IMR-90 (cell line): ENCODE results near the gene ENO4. TPM values are rescaled to one million over a fixed set of nuclear protein-coding genes. Genes with fewer than 3 reads are reported as not detected.

Source experiments
- ATAC-seq: fragments of 200-7000 bp; cut with Tn5 transposase; 2 replicates; pipeline ENCODE4 v1.9.1; 2020; ENCODE audit warnings: low read depth, mild to moderate bottlenecking, moderate library complexity
- BruUV-seq: library from RNA; stranded (reverse); fragments of 400-500 nt; replicated peaks from 2 replicates; lab custom pipeline; 2021; lab: Mats Ljungman, UMichigan
- CTCF ChIA-PET: fragments of 300-600 bp; formaldehyde crosslinking; extraction: SDS; loops from one replicate; lab custom pipeline; 2021; ENCODE audit warnings: antibody characterized with exemption; lab: Yijun Ruan, JAX
- POLR2A ChIA-PET: fragments of 300-600 bp; sonication (Branson Sonifier 250); formaldehyde crosslinking; loops from one replicate; lab custom pipeline; 2022; ENCODE audit warnings: antibody characterized with exemption; ENCODE audit not compliant: unreplicated experiment; lab: Charles Lee
- DNase-seq: peaks from one replicate; pipeline ENCODE4 v3.0.0; 2013
- H2AFZ ChIP-seq: replicated peaks from 2 replicates; pipeline ENCODE3; 2013; ENCODE audit warnings: low read length, mild to moderate bottlenecking; ENCODE audit not compliant: poor library complexity
- H2AK5ac ChIP-seq: 2 replicates; pipeline ENCODE4 v1.6.1; 2013; ENCODE audit warnings: low read depth, low read length, inconsistent platforms
- H2AK9ac ChIP-seq: replicated peaks from 2 replicates; pipeline ENCODE3; 2013; ENCODE audit warnings: mild to moderate bottlenecking, low read depth, low read length, moderate library complexity; ENCODE audit not compliant: poor library complexity
- H2BK120ac ChIP-seq: 2 replicates; pipeline ENCODE4 v1.6.1; 2013; ENCODE audit warnings: low read depth, low read length, inconsistent platforms
- H2BK15ac ChIP-seq: 3 replicates; pipeline ENCODE4 v1.6.1; 2013; ENCODE audit warnings: low read depth, low read length, inconsistent platforms
- H2BK20ac ChIP-seq: 2 replicates; pipeline ENCODE4 v1.6.1; 2013; ENCODE audit warnings: low read depth, mild to moderate bottlenecking, inconsistent platforms, low read length, moderate library complexity
- H2BK5ac ChIP-seq: 2 replicates; pipeline ENCODE4 v1.6.1; 2013; ENCODE audit warnings: mild to moderate bottlenecking, low read depth, low read length, inconsistent platforms; ENCODE audit not compliant: poor library complexity, severe bottlenecking
- H3K14ac ChIP-seq: replicated peaks from 2 replicates; pipeline ENCODE4 v1.6.1; 2013; ENCODE audit warnings: low read depth, low read length, inconsistent platforms
- H3K18ac ChIP-seq: 2 replicates; pipeline ENCODE4 v1.6.1; 2013; ENCODE audit warnings: low read depth, low read length, control low read depth
- H3K23ac ChIP-seq: 2 replicates; pipeline ENCODE4 v1.6.1; 2013; ENCODE audit warnings: low read depth, low read length, inconsistent platforms
- H3K27ac ChIP-seq: 2 replicates; pipeline ENCODE4 v1.5.1; 2013; ENCODE audit warnings: mild to moderate bottlenecking, control low read depth, low read length; ENCODE audit not compliant: insufficient read depth
- H3K27me3 ChIP-seq: 2 replicates; pipeline ENCODE4 v1.6.1; 2013; ENCODE audit warnings: low read length; ENCODE audit not compliant: control insufficient read depth, insufficient read depth
- H3K36me3 ChIP-seq: 2 replicates; pipeline ENCODE4 v1.6.1; 2013; ENCODE audit warnings: low read length, mixed read lengths; ENCODE audit not compliant: control insufficient read depth, insufficient read depth
- H3K4ac ChIP-seq: 2 replicates; pipeline ENCODE4 v1.6.1; 2013; ENCODE audit warnings: low read depth, low read length, inconsistent platforms
- H3K4me1 ChIP-seq: 2 replicates; pipeline ENCODE4 v1.6.1; 2013; ENCODE audit warnings: low read length, mixed read lengths; ENCODE audit not compliant: control insufficient read depth, insufficient read depth
- H3K4me2 ChIP-seq: 2 replicates; pipeline ENCODE4 v1.6.1; 2013; ENCODE audit warnings: low read depth, mild to moderate bottlenecking, control low read depth, low read length, moderate library complexity
- H3K4me3 ChIP-seq: 2 replicates; pipeline ENCODE4 v1.5.1; 2013; ENCODE audit warnings: low read depth, mild to moderate bottlenecking, control low read depth, low read length, moderate library complexity; ENCODE audit not compliant: insufficient read depth
- H3K56ac ChIP-seq: 2 replicates; pipeline ENCODE4 v1.6.1; 2013; ENCODE audit warnings: low read length, inconsistent platforms; ENCODE audit not compliant: insufficient read depth; ENCODE audit errors: extremely low read depth
- H3K79me1 ChIP-seq, 2 experiments: 2 replicates each; pipeline ENCODE4 v1.6.1; 2013; ENCODE audit warnings: low read length in 2 of 2, inconsistent platforms in 1 of 2, low read depth in 1 of 2
- H3K9ac ChIP-seq: 2 replicates; pipeline ENCODE4 v1.6.1; 2013; ENCODE audit warnings: low read depth, low read length, control low read depth
- H3K9me1 ChIP-seq: 2 replicates; pipeline ENCODE4 v1.6.1; 2013; ENCODE audit warnings: low read length, inconsistent platforms; ENCODE audit not compliant: insufficient read depth
- H3K9me3 ChIP-seq: 2 replicates; pipeline ENCODE4 v1.6.1; 2013; ENCODE audit warnings: low read length; ENCODE audit not compliant: control insufficient read depth, insufficient read depth
- H4K20me1 ChIP-seq: 2 replicates; pipeline ENCODE4 v1.6.1; 2013; ENCODE audit warnings: low read length, inconsistent platforms; ENCODE audit not compliant: insufficient read depth
- H4K5ac ChIP-seq: 2 replicates; pipeline ENCODE4 v1.6.1; 2013; ENCODE audit warnings: mild to moderate bottlenecking, low read depth, low read length, control low read depth
- H4K8ac ChIP-seq, 2 experiments: 2 replicates each; pipeline ENCODE4 v1.6.1; 2013; ENCODE audit warnings: low read depth in 2 of 2, low read length in 2 of 2, control low read depth in 1 of 2, inconsistent platforms in 1 of 2
- H4K91ac ChIP-seq: 2 replicates; pipeline ENCODE4 v1.6.1; 2013; ENCODE audit warnings: low read depth, low read length, inconsistent platforms; ENCODE audit not compliant: insufficient read depth
- BHLHE40 ChIP-seq: fragments of 150-350 bp; IDR thresholded peaks from 2 replicates; pipeline ENCODE4 v1.6.1; 2016; ENCODE audit warnings: mild to moderate bottlenecking, low read depth, low read length
- CEBPB ChIP-seq: IDR thresholded peaks from 2 replicates; pipeline ENCODE4 v1.6.1; 2012; ENCODE audit warnings: low read depth, low read length, improper control_type of control experiment
- CHD1 ChIP-seq: IDR thresholded peaks from 2 replicates; pipeline ENCODE4 v1.6.1; 2012; ENCODE audit warnings: low read depth, low read length, improper control_type of control experiment
- FOS ChIP-seq: fragments of 150-350 bp; IDR thresholded peaks from 2 replicates; pipeline ENCODE4 v1.6.1; 2016; ENCODE audit warnings: low read depth, low read length
- MAFK ChIP-seq: IDR thresholded peaks from 2 replicates; pipeline ENCODE4 v1.6.1; 2012; ENCODE audit warnings: low read depth, low read length, improper control_type of control experiment
- MAZ ChIP-seq: IDR thresholded peaks from 2 replicates; pipeline ENCODE4 v1.6.1; 2012; ENCODE audit warnings: low read depth, mild to moderate bottlenecking, low read length, improper control_type of control experiment, moderate library complexity, borderline replicate concordance
- MXI1 ChIP-seq: IDR thresholded peaks from 2 replicates; pipeline ENCODE4 v1.6.1; 2012; ENCODE audit warnings: low read depth, mild to moderate bottlenecking, low read length, moderate library complexity, borderline replicate concordance
- NFE2L2 ChIP-seq: fragments of 150-350 bp; IDR thresholded peaks from 2 replicates; pipeline ENCODE4 v1.6.1; 2016; ENCODE audit warnings: low read depth, mild to moderate bottlenecking, low read length
- POLR2A ChIP-seq: IDR thresholded peaks from 2 replicates; pipeline ENCODE4 v1.6.1; 2012; ENCODE audit warnings: mild to moderate bottlenecking, low read depth, low read length
- RAD21 ChIP-seq: IDR thresholded peaks from 2 replicates; pipeline ENCODE4 v1.6.1; 2012; ENCODE audit warnings: low read length, improper control_type of control experiment
- RCOR1 ChIP-seq: IDR thresholded peaks from 2 replicates; pipeline ENCODE4 v1.6.1; 2012; ENCODE audit warnings: mild to moderate bottlenecking, low read length, improper control_type of control experiment; ENCODE audit not compliant: insufficient replicate concordance
- RFX5 ChIP-seq: IDR thresholded peaks from 2 replicates; pipeline ENCODE4 v1.8.0; 2012; ENCODE audit warnings: low read depth, mild to moderate bottlenecking, low read length, moderate library complexity
- SMC3 ChIP-seq: fragments of 150-350 bp; IDR thresholded peaks from 2 replicates; pipeline ENCODE4 v1.6.1; 2016; ENCODE audit warnings: low read depth, mild to moderate bottlenecking, antibody characterized with exemption, low read length, moderate library complexity
- WGBS, 2 experiments: methylation state at CpG; one replicate each; pipeline versions ENCODE4 v1.1.5 to v1.1.7; 2013; ENCODE audit warnings: missing lambda C conversion rate in 2 of 2; ENCODE audit not compliant: insufficient read length in 1 of 2; ENCODE audit errors: extremely low coverage in 2 of 2; 5-methylcytosine and 5-hydroxymethylcytosine counted together
- dilution Hi-C: fragments of 300-500 bp; cut with HindIII; formaldehyde crosslinking; loops from one replicate; pipeline ENCODE4 v1.14.3; 2018; ENCODE audit warnings: low sequenced_read_pairs; ENCODE audit not compliant: unreplicated experiment
- in situ Hi-C: fragments of 300-500 bp; cut with MboI; formaldehyde crosslinking; loops from 3 replicates; pipeline ENCODE4 v1.14.3; 2019; ENCODE audit warnings: low sequenced_read_pairs, inconsistent platforms, mixed read lengths
- intact Hi-C: fragments of 100-400 bp; cut with micrococcal nuclease; formaldehyde crosslinking; loops from 2 replicates; pipeline ENCODE4 v1.10.0; 2022
- polyA plus RNA-seq, 3 experiments: library from polyadenylated mRNA; depleted of rRNA; stranded (reverse); fragments of >200 nt; gene quantifications; 2 replicates each; pipeline ENCODE4 v1.2.3, GENCODE V29; 2012; ENCODE audit warnings: low replicate concordance in 1 of 3
- total RNA-seq: library from RNA; depleted of rRNA; stranded (reverse); fragments of >200 nt; gene quantifications from 2 replicates; pipeline ENCODE4 v1.2.3, GENCODE V29; 2012
- TF ChIP-seq, protein P1 (sequence below): conservative IDR thresholded peaks from 2 replicates; pipeline ENCODE4 v1.5.1; 2012; ENCODE audit warnings: mild to moderate bottlenecking, low read depth, low read length, improper control_type of control experiment
- TF ChIP-seq, protein P2 (sequence below): fragments of 150-350 bp; IDR thresholded peaks from 2 replicates; pipeline ENCODE4 v1.6.1; 2016; ENCODE audit warnings: low read depth, mild to moderate bottlenecking, low read length, moderate library complexity, borderline replicate concordance
- TF ChIP-seq, protein P3 (sequence below): fragments of 150-350 bp; IDR thresholded peaks from 2 replicates; pipeline ENCODE4 v1.6.1; 2017; ENCODE audit warnings: mild to moderate bottlenecking, antibody characterized with exemption, low read length, low read depth

ENO4 gene
- total and polyA plus RNA-seq, 2 of the 4 experiments (the other 2 are of a cell fraction) = under 0.01 to 0.05 TPM

DNA sequence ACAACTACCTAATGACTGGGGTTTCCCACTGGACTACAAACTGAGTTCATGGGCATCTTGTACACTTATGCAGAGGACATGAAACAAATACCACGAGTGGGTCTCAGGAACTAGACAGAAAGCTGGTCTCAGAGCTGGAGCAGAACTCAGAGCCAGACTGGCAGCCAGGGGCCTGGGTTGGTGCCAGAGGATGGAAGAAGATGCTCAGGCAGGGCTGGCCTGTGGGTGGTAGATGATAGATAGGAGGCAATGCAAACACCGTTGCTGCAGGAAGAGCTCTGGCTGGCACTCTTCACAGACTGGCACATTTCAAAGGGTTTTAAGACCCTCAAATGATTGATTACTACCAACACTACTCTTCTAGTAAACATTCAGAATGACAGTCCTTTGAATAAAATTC lies 28.8 kb downstream of the ENO4 start:
- dilution Hi-C loops (no loop called here), in situ Hi-C loops (no loop called here), intact Hi-C loops (no loop called here)
- Histone ChIP-seq H3K4me2 (no peak overlapping the region), H4K91ac (no peak overlapping the region), H2AFZ (no peak overlapping the region), H4K5ac (no peak overlapping the region), H2AK5ac (no peak overlapping the region), H3K23ac (no peak overlapping the region), H3K9ac (no peak overlapping the region), H3K79me1 (no peaks in the 10 kb centered on the region), H3K27ac (no peak overlapping the region), H3K4me3 (no peak overlapping the region), H3K4ac (no peak overlapping the region), H3K4me1 (no peaks in the 10 kb centered on the region), H3K9me1 (no peaks in the 10 kb centered on the region), H2BK5ac (no peak overlapping the region), H2BK20ac (no peak overlapping the region), H4K8ac (no peak overlapping the region), H3K14ac (no peak overlapping the region), H3K9me3 (no peaks in the 10 kb centered on the region), H4K20me1 (no peaks in the 10 kb centered on the region), H2BK120ac (no peak overlapping the region), H2AK9ac (no peak overlapping the region), H2BK15ac (no peak overlapping the region), H3K36me3 (no peaks in the 10 kb centered on the region), H3K18ac (no peak overlapping the region), H3K56ac (no peak overlapping the region), H3K27me3 (peaks cover 4% of the 10 kb centered on the region; the same call in 1 of the 2 replicates)
- DNase-seq = no peak
- ChIA-PET CTCF (no interaction called here), POLR2A (no interaction called here)
- no peak for ATAC-seq
- no CpG with 5 or more reads among the region's 2 CpGs for WGBS, 2 experiments
- no peak for TF ChIP-seq CHD1
- TF ChIP-seq, protein P1, sequence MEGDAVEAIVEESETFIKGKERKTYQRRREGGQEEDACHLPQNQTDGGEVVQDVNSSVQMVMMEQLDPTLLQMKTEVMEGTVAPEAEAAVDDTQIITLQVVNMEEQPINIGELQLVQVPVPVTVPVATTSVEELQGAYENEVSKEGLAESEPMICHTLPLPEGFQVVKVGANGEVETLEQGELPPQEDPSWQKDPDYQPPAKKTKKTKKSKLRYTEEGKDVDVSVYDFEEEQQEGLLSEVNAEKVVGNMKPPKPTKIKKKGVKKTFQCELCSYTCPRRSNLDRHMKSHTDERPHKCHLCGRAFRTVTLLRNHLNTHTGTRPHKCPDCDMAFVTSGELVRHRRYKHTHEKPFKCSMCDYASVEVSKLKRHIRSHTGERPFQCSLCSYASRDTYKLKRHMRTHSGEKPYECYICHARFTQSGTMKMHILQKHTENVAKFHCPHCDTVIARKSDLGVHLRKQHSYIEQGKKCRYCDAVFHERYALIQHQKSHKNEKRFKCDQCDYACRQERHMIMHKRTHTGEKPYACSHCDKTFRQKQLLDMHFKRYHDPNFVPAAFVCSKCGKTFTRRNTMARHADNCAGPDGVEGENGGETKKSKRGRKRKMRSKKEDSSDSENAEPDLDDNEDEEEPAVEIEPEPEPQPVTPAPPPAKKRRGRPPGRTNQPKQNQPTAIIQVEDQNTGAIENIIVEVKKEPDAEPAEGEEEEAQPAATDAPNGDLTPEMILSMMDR = no peak
- TF ChIP-seq POLR2A = no peak
- TF ChIP-seq MAFK = no peak
- no peak for TF ChIP-seq RCOR1
- TF ChIP-seq RFX5 = no peak
- no peak for TF ChIP-seq BHLHE40
- TF ChIP-seq CEBPB = no peak
- no peak for TF ChIP-seq RAD21
- TF ChIP-seq, protein P2, sequence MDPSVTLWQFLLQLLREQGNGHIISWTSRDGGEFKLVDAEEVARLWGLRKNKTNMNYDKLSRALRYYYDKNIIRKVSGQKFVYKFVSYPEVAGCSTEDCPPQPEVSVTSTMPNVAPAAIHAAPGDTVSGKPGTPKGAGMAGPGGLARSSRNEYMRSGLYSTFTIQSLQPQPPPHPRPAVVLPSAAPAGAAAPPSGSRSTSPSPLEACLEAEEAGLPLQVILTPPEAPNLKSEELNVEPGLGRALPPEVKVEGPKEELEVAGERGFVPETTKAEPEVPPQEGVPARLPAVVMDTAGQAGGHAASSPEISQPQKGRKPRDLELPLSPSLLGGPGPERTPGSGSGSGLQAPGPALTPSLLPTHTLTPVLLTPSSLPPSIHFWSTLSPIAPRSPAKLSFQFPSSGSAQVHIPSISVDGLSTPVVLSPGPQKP = no peak
- TF ChIP-seq SMC3 = no peak
- no peak for TF ChIP-seq NFE2L2
- no peak for TF ChIP-seq MAZ
- TF ChIP-seq, protein P3, sequence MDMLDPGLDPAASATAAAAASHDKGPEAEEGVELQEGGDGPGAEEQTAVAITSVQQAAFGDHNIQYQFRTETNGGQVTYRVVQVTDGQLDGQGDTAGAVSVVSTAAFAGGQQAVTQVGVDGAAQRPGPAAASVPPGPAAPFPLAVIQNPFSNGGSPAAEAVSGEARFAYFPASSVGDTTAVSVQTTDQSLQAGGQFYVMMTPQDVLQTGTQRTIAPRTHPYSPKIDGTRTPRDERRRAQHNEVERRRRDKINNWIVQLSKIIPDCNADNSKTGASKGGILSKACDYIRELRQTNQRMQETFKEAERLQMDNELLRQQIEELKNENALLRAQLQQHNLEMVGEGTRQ = no peak
- TF ChIP-seq FOS = no peak
- TF ChIP-seq MXI1 = no peak
- no TSS peak for BruUV-seq
